Erythroblast (primary cell): ENCODE measurements around the gene DNAJC3.

Experiments
- GATA1 ChIP-seq: IDR thresholded peaks from 2 replicates; pipeline ENCODE4 v1.6.1; 2011; ENCODE audit warnings: low read depth, mild to moderate bottlenecking, control low read depth, low read length, moderate library complexity
- POLR2A ChIP-seq: IDR thresholded peaks from 2 replicates; pipeline ENCODE4 v1.6.1; 2011; ENCODE audit warnings: mild to moderate bottlenecking, low read length

GRCh38 chr13:95784161-95784899 lies 107.4 kb downstream of the DNAJC3 start:
- no peak for TF ChIP-seq POLR2A
- TF ChIP-seq GATA1 = no peak
